T47D (cell line): ENCODE results near the gene MPG.

ENCODE experiments used
- DNase-seq, 2 experiments: peaks; one replicate each; pipeline versions ENCODE4 v3.0.0 to v3.0.0-alpha.2; 2011 to 2012; ENCODE audit warnings: low read depth in 1 of 2, low spot score in 1 of 2
- JUND ChIP-seq: IDR thresholded peaks from 2 replicates; pipeline ENCODE4 v1.6.1; 2012; ENCODE audit warnings: low read depth
- in situ Hi-C: cut with HindIII; loops from 2 replicates; pipeline ENCODE4 v1.10.0; 2016; ENCODE audit warnings: low sequenced_read_pairs, low pct_unique_long_range_greater_than_20kb

Gene MPG

GRCh38 chr16:55571-56136 lies 22.4 kb upstream of the MPG start:
- no peak for DNase-seq
- no peak for TF ChIP-seq JUND
- in situ Hi-C loops, result no loop called here

GRCh38 chr16:56231-56927 lies 21.6 kb upstream of the MPG start:
- no peak for TF ChIP-seq JUND
- in situ Hi-C loops, result no loop called here
- no peak for DNase-seq

- no peak for TF ChIP-seq JUND
- no peak for DNase-seq
- in situ Hi-C loops, result no loop called here
Observed at GRCh38 chr16:57711-58110, 20.3 kb upstream of the MPG start.

DNA sequence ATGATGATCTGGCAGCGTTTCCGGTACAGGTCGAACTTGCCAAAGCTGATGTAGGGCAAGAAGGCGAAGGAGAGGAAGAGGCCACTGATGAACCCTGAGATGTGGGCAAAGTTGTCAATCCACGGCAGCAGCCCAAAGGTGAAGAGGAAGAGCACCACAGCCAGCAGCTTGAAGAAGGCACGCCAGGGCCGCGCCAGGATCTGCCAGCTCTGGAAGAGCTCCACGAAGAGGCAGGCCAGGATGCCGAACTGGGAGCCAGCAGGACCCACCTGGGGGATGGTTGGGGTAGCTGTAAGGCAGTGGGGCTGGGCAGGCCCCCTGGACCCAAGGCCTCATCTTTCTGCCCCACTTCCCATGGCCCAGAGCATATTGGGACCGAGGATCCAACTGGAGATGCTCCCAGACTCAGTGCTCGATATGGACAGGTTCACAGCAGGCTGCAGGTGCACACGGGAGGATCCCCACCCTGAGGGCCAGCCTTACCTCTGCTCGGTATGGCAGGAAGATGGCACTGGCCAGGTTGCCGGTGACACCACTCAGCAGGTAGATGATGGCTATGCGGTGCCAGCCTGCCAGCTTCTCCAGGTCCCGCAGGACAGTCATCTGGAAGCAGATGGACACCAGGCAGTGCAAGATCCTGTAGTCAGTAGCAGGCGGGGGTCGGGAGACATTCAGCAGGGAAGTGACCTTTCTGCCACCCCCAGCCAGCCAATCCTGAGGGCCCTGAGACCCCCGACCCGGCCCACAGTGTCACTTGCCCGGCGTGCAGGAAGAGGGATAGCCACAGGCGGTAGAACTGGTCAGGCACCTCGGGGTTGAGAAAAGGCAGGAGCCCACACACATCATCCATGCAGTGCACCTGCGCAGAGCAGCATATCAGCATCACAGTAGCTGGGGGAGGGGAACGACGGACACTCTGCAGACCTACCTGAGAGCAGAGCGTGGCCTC lies 19.3 kb upstream of the MPG start:
- no peak for TF ChIP-seq JUND
- in situ Hi-C loops, result no loop called here
- DNase-seq, result no peak

DNA sequence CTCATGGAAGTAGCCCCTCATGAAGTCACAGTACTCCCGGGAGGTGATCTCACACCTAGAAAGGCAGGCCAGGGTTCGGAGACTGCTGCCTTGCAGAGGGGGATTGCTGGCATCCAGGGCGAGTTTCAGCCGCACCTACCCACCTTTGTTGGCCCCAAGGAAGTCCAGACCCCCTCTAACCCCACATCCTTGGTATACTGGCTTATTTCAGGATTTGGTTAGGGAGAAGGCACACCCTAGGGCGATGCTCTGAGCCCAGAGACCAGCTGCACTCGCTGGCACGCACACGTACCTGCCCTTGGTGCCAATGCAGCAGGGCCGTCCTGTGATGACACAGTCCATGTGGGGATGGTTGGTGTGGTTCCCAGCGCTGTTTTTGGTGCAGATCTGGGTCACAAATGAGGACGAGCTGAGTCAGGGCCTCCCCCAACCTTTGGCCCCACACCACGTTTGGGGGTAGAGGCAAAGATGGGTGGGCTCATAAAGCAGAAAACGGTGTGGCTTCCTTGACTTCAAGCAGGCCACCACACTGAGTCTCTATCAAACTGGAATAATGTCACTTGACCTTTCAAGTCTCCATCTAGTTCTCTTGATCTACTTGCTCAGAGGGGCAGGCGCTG lies 18.5 kb upstream of the MPG start:
- no peak for TF ChIP-seq JUND
- no peak for DNase-seq
- in situ Hi-C loops, result no loop called here

- DNase-seq, result no peak
- TF ChIP-seq JUND, result no peak
- in situ Hi-C loops, result no loop called here
Observed at GRCh38 chr16:60166-60565, 17.9 kb upstream of the MPG start.

DNA sequence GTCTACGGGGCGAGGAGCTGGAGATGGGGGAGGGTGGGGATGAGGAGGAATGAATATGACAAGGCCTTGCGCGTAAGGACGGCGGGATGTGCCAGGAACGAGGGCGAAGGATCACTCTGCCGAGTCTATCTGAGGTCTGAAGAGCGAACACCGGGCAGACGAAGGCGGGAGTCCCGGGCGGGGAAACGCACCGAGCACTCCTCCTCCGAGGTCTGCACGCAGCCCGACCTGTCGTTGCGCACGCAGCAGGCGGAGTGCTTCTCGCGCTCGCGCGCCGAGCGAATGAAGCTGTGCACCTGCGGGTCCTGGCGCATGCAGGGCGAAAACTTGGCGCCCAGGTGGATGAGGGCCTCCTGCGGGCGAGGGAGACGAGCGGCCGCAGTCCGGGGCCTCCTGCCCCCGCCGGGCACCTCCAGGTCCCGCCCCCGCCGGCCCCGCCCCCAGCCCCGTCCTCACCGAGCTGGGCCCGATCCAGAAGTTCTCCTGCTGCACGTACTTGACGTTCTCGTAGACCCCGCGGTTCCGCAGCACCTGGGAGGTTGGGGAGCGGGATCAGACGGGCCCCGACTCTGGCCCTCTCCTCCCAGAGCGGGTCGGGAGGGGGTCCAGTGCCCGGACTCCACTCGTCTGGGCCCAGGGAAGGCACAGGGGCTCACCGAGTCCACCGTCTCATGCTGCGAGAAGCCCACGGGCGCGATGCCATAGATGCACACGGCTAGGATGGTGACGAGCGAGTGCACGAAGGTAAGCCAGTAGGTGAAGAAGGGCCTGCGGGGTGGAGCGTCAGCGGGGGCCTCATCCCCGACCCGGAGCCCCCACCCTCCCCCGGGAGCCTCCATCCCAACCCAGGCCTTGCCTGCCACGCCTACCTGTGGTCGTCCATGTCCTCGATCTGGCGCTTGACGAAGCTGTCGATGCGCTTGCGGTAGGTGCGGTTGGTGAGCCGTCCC lies 16.8 kb upstream of the MPG start:
- in situ Hi-C loops, result no loop called here
- no peak for DNase-seq
- TF ChIP-seq JUND, result no peak

GRCh38 chr16:61879-62281 lies 16.1 kb upstream of the MPG start:
- in situ Hi-C loops, result no loop called here
- TF ChIP-seq JUND, result no peak

GRCh38 chr16:62283-62967 lies 15.6 kb upstream of the MPG start:
- in situ Hi-C loops, result no loop called here
- TF ChIP-seq JUND, result no peak

More at GRCh38 chr16:61879-62281, 16.1 kb upstream of the MPG start:
- no peak for DNase-seq

DNA sequence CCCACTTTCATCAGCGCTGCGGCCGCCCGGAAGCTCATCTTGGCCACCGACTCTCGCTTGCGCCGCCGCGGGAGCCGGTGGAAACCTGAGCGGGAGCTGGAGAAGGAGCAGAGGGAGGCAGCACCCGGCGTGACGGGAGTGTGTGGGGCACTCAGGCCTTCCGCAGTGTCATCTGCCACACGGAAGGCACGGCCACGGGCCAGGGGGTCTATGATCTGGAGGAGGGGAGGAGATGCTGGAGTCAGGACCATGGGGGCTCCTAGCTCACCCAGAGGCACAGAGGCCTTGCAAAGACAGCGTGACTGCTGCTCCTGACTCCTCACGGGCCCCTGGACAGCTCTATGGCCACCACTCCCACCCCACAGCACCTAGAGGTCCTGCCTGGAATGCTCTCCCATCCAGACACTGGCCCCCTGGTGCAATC lies 15.0 kb upstream of the MPG start:
- in situ Hi-C loops, result no loop called here
- no peak for DNase-seq
- no peak for TF ChIP-seq JUND

More at GRCh38 chr16:62283-62967, 15.6 kb upstream of the MPG start:
- DNase-seq, result no peak

DNA sequence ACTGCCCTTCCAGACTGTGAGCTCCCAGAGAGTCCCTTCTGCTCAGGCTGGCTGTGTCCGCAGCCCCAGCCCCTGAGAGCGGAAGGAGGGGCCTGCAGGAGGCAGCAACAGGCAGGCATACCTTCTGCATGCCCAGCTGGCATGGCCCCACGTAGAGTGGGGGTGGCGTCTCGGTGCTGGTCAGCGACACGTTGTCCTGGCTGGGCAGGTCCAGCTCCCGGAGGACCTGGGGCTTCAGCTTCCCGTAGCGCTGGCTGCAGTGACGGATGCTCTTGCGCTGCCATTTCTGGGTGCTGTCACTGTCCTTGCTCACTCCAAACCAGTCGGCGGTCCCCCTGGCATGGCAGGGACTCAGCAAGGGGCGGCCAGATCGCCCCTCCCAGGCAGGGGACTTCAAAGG lies 14.6 kb upstream of the MPG start:
- no peak for TF ChIP-seq JUND
- in situ Hi-C loops, result no loop called here
- DNase-seq, result no peak
